Omental fat pad (tissue), 4 donors: Measurements from ENCODE around the gene SPATA1. TPM values are rescaled to one million over a fixed set of nuclear protein-coding genes. Genes with fewer than 3 reads are reported as not detected.
"Not testable (repeated sequence)": the region's sequence is repeated elsewhere in the genome, so short reads cannot be mapped to it uniquely, and the experiment has no call there.

ENCODE experiments used
- ATAC-seq: fragments of 150-250 bp; one replicate; pipeline ENCODE4 v1.9.1; 2016; ENCODE audit warnings: mild to moderate bottlenecking, moderate library complexity; ENCODE audit not compliant: low FRiP score
- DNase-seq: peaks from one replicate; pipeline ENCODE4 v3.0.0-alpha.2; 2019; ENCODE audit warnings: low spot score
- CTCF ChIP-seq, 3 donors: fragments of 450-650 bp; IDR thresholded peaks; one replicate each; pipeline ENCODE4 v1.5.1; 2016 to 2017; ENCODE audit warnings: antibody characterized with exemption in 3 of 3, mild to moderate bottlenecking in 3 of 3, moderate library complexity in 2 of 3
- total RNA-seq, 4 donors: library from RNA; depleted of rRNA; stranded (reverse); fragments of >200 nt; gene quantifications; one replicate each; pipeline ENCODE4 v1.1.0, GENCODE V29; 2016

Gene SPATA1
- total RNA-seq, 4 donors from 2014 or later: 0.31 to 7.9 (median 3.1) TPM

GRCh38 chr1:84496498-84496897, 9.7 kb upstream of the SPATA1 start:
- DNase-seq: no peak
- ATAC-seq: no peak

GRCh38 chr1:84497631-84498275, 8.4 kb upstream of the SPATA1 start:
- TF ChIP-seq CTCF (IDR thresholded peaks at IDR 0.05): no peak
- DNase-seq (no peak), ATAC-seq (no peak)

More at GRCh38 chr1:84496498-84496897, 9.7 kb upstream of the SPATA1 start:
- TF ChIP-seq CTCF (IDR thresholded peaks at IDR 0.05): no peak

- ATAC-seq (no peak), DNase-seq (no peak)
- no peak for TF ChIP-seq CTCF (IDR thresholded peaks at IDR 0.05)
Observed at GRCh38 chr1:84502927-84503326, 3.3 kb upstream of the SPATA1 start.

- no peak for DNase-seq
- no peak for TF ChIP-seq CTCF (IDR thresholded peaks at IDR 0.05)
- ATAC-seq: no peak
Observed at GRCh38 chr1:84504580-84505492, 1.4 kb upstream of the SPATA1 start.

GRCh38 chr1:84505493-84506001, 639 bp upstream of the SPATA1 start:
- peak; percentile 27 for DNase-seq
- ATAC-seq: peak; percentile 74
- no peak for TF ChIP-seq CTCF (IDR thresholded peaks at IDR 0.05)

GRCh38 chr1:84506729-84507453, 705 bp downstream of the SPATA1 start:
- ATAC-seq: no peak
- DNase-seq: no peak
- no peak for TF ChIP-seq CTCF (IDR thresholded peaks at IDR 0.05)

- ATAC-seq, DNase-seq: not testable (repeated sequence)
Observed at GRCh38 chr1:84507887-84508286, 1.7 kb downstream of the SPATA1 start.
